Stimulated activated CD4-positive, alpha-beta T cell treated with anti-CD3 and anti-CD28 coated beads, Interleukin-4, amount 100 ng/mL, for 24 hours (primary cell): ENCODE results near the gene ETFA.
A peak's percentile ranks its signal among the peaks of the same experiment; 100 is the strongest.
"Not testable (repeated sequence)": the region's sequence is repeated elsewhere in the genome, so short reads cannot be mapped to it uniquely, and the experiment has no call there.

Experiments
- DNase-seq: peaks from one replicate; pipeline ENCODE4 v3.0.0-alpha.2; 2020

ETFA gene

DNA sequence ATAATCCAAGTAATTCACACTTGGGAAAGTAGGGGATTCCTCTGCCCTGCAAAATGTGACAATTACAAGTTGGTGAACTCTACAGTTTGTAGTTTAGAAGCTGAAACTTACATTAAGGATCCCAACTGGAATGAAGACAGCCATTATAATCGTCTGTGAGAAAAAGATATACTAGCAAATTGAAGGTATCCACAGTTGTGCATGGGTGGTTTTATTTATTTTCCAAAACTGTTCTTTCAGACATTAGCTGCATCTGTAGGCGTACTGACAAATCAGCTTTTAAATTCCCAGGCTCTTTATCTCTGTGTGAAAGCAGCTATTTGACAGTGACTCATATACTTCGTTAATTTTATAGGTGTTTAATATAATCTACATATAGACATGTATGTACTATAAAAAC is 12.8 kb upstream of the ETFA start:
- DNase-seq, result no peak

DNA sequence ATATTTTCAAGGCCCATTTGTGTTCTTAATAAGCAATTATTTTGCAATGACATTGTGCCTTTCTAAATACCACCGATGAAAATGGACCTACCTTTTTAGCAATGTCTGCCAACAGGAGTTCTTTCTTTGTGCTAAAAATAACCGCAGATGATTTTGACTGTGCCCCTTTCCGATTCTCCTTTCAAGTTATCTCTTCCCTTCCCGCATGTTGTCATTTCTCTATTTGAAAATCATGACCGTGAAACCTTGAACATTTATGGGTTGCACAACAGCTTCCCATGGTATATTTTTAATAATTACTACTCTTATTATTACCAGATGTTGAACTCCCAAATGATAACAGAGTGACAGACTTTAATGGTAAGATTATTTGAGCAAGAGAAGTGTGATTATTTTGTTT is 10.3 kb upstream of the ETFA start:
- DNase-seq, result no peak

GRCh38 chr15:76321171-76321570 is 9.9 kb upstream of the ETFA start:
- no peak for DNase-seq

DNA sequence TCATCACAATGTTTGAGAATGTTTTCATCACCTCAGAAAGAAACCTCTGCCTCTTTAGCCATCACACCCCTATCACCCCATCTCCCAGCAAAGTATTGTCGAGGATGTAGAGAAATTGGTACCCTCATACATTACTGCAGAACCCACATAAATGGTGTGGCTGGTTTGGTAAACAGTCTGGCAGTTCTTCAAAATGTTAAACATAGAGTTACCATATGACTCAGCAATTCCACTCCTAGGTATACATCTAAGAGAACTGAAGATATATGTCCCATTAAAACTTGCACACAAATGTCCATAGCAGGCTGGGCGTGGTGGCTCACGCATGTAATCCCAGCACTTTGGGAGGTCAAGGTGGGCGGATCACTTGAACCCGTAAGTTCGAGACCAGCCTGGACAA is 8.7 kb upstream of the ETFA start:
- DNase-seq, result no peak

DNA sequence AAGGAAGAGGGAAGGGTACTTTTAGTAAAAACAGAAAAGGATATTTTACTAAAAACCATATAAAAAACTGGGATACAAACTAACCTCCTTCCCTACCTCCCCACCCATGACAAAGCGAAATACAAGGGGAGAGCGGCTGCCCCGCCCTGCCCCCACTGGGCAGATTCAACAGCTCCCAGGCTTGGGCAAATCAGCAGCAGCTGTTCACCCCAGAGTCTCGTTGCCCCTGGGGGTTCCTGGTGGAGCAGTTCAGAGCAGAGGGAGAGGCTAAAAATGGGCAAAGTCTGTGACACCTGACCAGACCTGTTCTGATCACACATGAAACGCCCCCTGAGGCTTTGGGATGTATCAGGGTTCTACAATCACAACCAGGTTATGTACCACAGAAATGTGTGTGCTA is 2.5 kb upstream of the ETFA start:
- no peak for DNase-seq

DNA sequence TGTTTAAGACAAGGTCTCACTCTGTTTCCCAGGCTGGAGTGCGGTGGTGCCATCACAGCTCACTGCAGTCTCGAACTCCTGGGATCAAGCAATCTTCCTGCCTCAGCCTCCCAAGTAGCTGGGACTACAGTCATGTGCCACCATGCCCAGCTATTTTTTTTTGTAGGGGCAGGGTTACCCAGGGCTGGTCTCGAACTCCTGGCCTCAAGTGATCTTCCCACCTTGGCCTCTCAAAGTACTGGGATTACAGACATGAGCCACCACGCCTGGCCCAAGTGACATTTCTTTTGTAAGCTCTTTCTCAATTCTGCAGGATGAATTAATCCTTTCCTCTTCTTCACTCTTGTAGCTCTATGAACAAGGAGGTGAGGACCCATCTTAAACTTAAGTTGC is 1.9 kb upstream of the ETFA start:
- DNase-seq, result not testable (repeated sequence)

GRCh38 chr15:76312540-76313174 is 1.4 kb upstream of the ETFA start:
- no peak for DNase-seq

DNA sequence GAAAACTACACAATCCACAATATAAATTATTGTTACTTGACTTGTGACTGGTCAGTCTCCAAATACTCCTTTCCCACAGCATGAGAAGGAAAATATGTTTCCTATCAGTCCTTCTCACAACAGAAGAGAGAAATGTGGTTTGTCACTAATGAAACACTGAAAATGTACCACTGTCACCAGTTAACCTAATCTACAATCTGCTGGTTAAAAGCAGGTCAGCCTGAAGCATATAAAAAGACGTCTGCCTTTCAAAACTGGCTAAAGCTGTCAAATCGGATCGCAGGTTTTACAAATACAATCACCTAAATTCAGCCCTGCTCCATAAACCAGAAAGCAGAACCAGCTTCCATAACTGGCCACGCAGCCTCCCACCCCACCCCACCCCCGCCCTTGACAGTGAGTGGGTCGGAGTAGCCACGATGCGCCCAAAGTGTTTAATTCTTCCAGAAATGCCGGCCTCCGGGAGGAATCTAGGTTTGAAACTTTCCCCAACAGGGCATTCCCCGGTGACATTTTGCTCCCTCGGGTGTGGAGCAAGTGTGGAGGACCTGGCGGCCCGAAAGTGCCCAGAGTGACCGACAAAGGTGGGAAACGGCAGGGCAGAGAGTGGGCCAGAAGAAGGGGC is 682 bp downstream of the ETFA start:
- no peak for DNase-seq

- no peak for DNase-seq
These were observed 1.5 kb downstream of the ETFA start for GRCh38 chr15:76309601-76310330.

DNA sequence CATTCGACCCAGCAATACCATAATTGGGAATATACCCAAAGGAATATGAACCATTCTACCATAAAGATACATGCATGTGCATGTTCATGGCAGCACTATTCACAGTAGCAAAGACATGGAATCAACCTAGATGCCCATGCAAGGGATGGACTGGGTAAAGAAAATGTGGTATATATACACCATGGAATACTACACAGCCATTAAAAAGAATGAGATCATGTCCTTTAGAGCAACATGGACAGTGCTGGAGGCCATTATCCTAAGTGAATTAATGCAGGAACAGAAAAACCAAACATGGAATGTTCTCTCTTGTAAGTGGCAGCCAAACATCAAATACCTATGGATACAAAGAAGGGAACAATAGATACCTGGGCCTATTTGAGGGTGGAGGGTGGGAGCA is 7.4 kb downstream of the ETFA start:
- no peak for DNase-seq

DNA sequence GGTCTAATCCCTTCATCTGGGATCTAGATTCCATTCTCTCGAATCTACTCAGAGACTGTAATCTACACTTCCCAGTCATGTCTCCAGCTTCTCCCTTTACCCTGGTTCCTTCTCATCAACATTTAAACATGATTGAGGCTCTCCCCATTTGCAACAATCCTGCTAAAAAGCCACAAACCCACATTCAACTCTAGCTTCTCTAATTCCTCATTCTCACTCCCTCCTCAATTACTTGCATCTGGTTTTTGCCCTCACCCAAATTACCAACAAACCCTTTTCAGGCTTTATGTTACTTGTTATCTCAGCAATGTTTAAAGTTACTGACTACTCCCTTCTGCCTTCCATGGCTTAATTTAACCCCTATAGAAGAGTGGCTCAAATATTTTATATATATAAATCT is 11.5 kb downstream of the ETFA start:
- DNase-seq, result no peak

DNA sequence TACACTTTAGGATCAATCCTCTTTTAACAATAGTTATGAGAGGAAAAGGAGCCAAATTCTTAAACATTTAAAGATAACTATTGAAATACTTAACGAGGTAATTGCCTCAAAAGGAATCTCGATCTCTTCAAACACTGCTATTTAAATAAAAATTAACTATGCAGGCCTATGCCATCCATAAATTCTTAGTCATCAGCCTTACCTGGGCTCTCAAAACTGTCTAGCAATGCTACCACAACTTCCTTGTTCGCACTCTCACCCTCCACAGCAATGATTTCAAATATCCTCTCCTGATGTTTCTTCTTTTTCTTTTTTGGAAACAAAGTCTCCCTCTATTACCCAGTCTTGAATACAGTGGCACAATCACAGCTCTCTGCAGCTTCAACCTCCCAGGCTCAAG is 12.3 kb downstream of the ETFA start:
- no peak for DNase-seq

- DNase-seq, result not testable (repeated sequence)
These were observed 13.3 kb downstream of the ETFA start for GRCh38 chr15:76297951-76298350.

- no peak for DNase-seq
These were observed 14.4 kb downstream of the ETFA start for GRCh38 chr15:76296849-76297248.

- DNase-seq, result not testable (repeated sequence)
These were observed 16.8 kb downstream of the ETFA start for GRCh38 chr15:76294463-76294862.

GRCh38 chr15:76293361-76293760 is 17.9 kb downstream of the ETFA start:
- no peak for DNase-seq

DNA sequence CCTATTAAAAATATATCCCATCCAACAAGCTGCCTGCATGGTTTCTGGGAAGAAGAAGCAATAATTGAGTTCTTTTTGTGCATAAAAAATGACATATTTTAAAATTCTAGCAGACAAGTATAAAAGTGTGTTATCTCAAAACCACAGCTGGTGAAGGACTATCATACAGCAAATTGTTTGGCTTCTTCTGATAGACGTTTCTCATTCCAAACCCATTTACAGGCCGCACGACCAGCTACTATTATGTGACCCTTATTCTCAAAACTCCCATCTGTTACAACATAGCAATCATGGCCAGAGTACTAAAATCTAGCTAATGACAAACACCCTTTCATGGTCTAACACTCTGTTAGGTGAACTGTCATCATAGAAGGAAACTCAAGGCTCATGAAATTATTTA is 21.7 kb downstream of the ETFA start:
- DNase-seq, result no peak

GRCh38 chr15:76286271-76286879 is 24.9 kb downstream of the ETFA start:
- DNase-seq, result peak; percentile 23

- DNase-seq, result no peak
These were observed 25.9 kb downstream of the ETFA start for GRCh38 chr15:76285241-76285825.

DNA sequence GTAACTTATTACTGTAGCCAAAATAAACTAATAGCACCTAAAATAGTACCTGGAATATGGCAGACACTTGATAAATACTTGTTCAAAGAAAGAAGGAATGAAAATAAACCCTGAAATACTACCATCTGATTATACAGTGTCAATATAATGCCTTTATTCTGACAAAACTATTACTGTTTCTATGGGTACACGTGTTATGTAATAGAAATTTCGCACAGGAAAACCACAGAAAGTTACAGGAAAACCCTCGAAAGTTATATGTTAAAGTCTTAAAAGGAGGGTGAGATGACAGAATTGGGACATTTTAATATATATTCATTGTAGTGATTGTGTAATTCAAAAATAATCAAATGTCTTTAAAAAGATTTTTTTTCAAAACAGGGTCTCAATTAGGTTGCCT is 28.8 kb downstream of the ETFA start:
- no peak for DNase-seq

DNA sequence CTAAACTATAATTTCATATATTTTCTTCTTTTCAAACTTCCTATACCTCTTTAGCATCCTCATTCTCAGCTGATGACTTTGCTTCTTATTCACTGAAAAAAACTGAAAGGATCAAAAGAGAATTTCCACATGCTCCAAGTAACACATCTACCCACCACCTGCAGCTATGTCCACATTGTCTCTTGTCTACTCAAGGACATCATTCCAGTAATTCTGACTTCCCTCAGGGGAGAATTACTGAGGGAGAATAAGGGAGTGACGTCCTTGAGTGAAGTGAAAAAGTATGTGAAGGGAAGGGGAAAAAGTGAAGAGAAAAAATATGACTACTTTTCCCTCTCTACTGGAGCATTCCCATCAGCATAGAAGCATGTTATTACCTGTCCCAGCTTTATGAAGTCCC is 32.6 kb downstream of the ETFA start:
- DNase-seq, result no peak

GRCh38 chr15:76274821-76275220 is 36.4 kb downstream of the ETFA start:
- no peak for DNase-seq

- no peak for DNase-seq
These were observed 37.0 kb downstream of the ETFA start for GRCh38 chr15:76274226-76274625.

DNA sequence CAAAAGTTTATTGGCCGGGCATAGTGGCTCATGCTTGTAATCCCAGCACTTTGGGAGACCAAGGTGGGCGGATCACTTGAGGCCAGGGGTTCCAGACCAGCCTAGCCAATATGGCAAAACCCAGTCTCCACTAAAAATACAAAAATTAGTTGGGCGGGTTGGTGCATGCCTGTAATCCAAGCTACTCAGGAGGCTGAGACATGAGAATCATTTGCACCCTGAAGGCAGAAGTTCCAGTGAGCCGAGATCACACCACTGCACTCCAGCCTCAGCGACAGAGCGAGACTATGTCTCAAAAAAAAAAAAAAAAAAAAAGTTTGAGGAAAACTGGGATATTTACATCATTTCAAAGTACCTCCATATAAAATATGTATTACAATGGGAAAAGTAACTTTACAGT is 40.4 kb downstream of the ETFA start:
- DNase-seq, result no peak
